Measurements from ENCODE around the gene MYO5C.
"Not testable (repeated sequence)": the region's sequence is repeated elsewhere in the genome, so short reads cannot be mapped to it uniquely, and the experiment has no call there.

The MYO5C gene

DNA sequence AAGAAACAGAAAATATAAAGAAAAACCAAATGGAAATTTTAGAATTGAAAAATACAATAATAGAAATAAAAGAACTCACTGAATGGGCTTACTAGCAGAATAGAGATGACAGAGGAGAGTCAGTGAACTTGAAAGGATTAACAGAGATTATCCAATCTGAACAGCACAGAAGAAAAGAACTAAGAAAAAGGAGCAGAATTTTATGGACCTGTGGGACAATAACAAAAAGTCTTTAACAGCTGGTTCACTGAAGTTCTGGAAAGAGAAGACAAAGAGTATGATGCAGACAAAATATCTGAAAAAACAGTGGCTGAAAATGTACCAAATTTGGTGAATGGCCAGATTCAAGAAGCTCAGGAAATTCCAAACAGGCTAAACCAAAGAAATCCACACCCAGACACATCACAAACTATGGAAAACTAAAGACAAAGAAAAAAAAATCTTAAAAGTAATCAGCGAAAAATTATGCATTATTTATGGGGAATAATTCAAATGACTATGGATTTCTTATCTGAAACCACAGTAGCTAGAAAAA lies 94.7 kb downstream of the MYO5C start:
- no peak for DNase-seq

DNA sequence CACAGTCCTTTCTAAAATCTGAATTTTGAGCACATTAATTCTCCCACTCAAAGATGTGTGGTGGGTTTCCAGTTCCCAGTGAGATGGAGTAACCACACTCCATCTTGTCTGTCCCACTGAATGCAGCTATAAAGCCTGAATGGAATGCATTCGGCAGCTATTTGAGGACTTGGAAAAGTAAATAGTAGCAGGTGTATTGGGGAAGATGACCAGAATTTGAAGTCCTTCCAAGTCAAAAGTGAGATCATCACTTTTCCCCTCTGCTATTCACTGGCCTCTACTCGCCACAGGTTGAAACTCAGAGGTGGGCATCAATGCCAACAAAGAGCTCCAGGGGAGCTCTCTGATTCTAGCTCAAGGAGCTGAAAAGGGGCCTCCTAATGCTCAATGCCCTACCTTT lies 96.3 kb downstream of the MYO5C start:
- DNase-seq, result no peak

DNA sequence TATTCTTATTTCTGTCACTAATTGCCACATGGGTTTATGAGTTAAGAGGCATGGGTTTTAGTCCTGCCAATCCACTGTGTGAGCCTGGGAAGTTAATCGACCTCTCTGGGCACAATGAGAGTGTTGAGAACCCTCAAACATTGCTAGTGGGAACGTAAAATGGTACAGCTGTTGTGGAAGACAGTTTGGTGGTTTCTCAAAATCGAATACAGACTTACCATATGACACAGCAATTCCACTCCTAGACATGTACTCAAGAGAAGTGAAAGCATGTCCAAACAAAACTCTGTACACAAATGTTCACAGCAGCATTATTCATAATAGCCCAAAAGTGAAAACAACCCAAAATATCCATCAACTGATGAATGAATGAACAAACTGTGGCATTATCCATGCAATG lies 98.7 kb downstream of the MYO5C start:
- no peak for DNase-seq

DNA sequence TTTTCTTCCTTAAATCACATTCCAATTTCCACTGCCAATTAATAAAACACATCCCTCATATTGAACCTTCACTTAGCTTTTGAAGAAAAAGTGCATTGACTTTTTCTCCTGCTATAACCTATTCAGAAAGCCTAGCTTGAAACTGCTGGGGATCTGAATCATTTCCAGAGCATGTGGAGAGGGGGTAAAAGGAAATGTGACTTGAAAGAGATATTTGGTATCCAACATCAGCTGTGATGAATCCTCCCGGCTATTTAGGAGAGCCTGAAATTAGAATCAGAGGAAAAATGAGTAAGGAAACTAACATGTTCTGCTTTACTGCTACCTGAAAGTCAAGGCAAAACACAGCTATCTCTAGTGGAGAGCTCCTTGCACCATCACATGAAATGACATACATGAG lies 101.8 kb downstream of the MYO5C start:
- no peak for DNase-seq

DNA sequence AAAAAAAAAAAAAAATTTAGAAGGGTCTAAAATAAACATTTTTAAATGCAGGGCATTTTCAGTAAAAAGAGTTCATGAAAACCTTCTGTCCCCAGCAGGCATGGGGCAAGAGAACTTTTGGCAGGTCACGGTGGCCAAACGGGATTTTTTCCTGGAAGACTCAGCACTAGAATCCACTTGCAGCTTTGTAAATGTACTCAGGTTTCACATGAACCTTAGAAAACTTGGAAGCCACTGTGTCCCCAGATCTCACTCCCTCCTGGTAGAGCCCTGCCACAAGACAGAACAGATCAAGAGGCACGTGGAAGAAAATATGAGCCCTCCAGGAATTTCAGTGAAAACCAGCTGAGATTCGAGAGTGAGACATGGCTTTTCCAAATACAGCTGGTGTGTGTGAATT lies 102.3 kb downstream of the MYO5C start:
- no peak for DNase-seq

DNA sequence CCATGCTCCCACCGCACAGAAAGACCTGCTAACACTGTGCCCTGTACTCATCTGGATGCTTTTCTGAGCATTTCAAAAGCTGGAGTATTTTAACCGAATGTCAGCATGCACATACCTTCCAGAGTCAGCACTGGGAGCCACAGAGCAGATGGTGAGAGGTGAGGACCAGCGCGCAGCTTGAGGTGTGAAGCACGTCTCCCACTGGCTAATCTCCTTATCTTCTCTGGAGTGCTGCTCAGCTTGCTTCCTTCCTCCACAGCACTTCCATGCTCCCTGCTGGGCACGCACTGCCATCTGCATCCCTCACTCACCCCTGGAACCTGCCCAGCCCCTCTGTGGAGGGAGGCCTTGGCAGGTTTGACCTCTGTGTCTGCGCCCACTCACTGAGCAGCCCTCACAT lies 104.4 kb downstream of the MYO5C start, which contains the start of gene GNB5:
Gene GNB5, minus strand, starts transcription at position 186 of the 400 bp plus-strand sequence. CDS start 6,716 bp downstream, outside the sequence.
- DNase-seq, result no peak

DNA sequence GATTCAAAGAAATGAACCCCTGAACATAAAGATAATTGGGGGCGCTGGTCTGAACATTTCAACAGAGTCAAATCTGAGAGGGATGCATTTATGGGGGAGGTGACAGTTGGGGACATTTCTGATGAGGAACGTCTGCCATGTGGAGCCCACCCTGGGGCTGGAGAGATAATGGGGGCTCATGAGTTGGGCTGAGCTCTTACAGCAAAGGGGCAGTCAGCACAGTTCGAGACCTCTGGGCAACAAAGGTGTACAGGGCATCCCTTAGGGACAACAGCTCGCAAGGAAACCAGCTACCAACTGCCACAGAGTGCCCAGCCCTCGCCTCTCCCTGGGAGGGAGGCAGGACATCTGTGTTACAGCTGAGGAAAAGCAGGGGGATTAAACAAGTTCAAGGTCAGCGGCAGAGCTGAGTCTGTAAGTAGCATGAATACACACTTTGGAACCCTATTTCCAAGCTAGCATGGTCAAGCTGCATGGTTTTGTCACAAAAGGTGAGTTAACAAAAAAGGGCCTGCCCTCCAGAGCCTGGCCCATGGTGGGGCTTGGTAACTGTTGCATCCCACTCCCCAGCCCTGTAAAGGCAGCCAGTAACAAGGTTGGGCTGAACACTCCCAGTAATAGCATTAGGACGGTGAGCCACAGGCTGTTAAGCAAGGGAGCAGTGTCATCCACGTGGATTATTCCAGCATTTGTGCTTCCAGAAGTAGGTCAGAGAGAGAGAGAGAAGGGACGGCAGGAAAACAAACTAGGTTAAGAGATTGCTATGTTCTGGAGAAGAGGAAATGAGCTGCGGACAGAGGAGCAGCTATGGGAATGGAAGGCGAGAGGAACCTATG lies 108.7 kb downstream of the MYO5C start:
- no peak for DNase-seq

DNA sequence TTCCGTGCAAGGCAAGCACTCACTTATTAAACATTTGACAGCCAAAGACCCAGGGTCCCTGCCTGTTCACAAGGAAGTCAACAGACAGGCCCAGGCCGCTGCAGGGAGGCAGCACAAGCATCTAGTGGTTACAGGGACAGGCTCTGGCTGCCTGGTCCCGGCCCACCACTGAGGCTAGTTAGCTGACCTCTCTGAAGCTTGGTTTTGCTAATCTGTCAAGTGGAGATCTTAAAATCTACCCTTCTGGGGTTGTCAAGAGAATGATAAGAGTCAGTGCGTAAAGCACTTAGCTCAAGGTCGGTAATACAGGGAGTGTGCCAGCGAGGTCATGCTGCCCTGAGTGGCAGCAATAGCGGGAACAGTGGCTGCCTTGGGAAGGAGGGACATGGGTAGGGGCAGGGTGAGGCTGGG lies 110.4 kb downstream of the MYO5C start:
- no peak for DNase-seq

DNA sequence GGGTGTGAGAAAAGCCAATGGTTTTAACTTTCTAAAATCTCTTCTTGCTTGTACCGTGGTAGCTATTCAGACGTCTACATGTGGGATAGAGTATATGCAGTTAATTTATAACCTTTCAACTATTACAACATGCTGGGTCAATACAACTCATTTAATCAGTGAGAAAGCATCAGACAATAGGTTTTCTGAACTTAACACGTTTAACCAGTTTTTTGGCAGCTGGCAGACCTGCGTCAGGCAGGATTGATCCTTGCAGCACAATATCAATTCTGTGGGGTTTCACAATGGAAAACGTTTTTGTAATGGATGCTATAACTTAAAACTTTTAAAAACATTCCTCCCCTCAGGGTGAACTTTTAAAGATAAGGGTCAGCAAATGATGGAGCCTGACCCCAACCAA lies 110.9 kb downstream of the MYO5C start:
- DNase-seq, result no peak

DNA sequence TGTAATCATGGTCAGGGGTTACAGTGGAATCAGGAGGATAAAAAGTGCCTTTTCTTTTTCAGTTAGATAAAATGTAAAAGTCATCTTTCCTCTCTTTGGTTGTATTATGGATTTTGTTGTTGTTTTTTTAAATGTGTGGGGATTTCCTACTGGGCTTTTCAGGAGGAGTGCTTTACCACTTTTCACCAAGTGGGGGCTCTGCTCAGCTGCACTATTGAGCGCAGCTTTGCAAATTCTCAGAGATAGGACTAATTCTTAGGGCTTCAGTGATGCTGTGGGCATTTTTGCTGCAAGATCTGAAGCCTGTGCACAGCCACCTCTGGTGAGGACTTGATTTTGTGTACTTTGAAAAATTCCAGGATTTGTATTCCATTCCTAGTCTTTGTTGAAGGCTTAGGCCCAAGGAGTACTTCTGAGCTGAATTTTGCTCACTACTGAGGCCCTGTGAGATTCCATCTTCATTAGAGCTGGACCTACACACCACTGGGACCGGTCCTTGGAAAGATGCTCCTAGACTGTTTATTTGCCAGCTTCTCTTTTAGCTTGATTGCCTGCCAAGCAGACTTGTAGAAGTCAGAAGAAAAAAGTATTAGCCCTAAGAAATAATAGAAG lies 111.9 kb downstream of the MYO5C start:
- DNase-seq, result peak; percentile 25

DNA sequence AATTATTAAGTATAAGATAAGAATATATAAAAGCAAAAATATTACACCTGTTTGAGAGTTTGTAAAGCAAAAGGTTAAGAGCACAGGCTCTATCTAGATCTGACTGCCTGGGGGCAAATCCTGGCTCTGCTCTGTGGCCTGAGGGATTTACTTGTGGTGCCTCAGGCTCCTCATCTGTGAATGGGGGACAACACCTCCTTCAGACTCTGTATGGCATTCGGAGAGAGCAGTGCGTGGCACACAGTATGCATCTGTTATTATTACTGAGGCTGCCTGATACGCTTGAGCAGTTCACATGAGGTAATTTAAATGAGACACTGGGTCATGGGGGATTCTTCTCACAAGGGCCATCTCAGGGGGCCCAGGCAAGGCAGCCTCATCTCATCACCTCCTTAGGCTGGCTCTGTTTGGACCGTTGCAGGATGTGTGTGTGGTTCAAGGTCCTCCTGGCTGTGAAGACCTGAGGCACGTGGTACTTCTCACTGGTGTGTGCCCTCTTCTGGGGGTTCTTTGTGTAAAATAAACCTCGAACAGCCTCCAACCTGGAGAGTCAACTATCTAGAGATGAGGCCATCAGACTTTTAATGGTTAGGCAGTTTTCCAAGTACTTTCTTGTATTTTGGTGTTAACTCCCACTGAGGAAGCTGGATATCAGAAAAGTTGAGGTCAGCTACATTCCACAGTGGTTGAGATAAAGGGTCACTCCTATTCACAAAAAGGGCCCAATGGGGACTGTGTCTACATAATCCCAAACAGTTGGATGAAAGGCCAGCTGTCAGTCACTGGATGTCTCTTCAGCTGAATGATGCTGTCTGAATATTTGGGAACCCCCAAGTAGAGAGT lies 113.4 kb downstream of the MYO5C start:
- peak; percentile 6 for DNase-seq

DNA sequence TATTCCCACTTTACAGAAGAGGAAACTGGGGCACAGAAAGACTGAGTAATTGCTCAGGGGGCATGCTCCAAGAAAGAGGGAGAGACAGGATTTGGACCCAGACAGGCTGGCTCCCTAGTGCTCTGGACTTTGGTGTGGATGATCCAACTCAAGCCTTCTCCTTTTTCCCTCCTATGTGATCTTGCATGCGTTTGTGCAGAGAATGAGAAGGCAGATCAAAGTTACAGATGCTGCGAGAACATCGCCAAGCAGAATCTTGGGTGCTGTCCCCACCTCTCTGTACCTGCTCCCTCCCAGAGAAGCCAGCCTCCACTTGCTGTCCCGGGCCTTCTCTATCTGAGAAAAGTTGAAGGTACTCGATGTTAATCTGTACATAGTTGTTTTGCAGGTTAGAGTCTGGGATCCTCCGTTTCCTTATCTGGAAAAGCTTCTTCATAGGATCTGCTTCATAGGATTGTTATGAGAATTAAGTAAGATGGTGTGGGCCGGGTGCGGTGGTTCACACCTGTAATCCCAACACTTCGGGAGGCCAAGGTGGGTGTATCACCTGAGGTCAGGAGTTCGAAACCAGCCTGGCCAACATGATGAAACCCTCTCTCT lies 114.7 kb downstream of the MYO5C start:
- no peak for DNase-seq

DNA sequence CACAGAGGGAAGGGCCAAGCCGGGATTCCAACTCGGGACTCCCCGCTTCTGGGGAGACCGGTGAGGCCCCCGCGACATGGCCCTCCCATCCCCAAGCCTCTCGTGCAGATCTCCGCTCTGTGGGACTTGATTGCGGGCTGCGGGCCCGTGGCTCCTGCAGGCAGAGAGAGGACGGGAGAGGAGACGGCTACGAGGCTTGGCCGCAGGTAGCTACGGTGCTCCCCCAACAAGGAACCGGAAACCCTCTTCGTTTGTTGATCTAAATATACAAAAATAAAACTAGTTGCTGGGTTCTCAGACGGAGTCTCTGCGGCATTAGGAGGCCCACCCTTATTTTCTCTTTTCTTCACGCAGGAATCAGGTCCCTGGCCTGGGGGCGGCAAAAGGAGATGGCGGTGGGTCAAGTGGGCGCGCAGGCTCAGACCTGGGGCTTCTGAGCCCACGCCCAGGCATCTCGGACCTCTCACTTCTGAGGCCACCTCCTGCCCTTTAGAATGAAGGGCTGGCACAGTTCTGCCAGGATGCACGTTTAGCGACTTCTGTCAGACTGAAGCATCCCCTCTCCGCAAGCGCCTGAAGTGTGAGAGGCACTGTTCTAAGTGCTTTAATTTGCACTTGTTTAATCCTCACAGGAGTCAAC lies 115.3 kb downstream of the MYO5C start:
- no peak for DNase-seq

DNA sequence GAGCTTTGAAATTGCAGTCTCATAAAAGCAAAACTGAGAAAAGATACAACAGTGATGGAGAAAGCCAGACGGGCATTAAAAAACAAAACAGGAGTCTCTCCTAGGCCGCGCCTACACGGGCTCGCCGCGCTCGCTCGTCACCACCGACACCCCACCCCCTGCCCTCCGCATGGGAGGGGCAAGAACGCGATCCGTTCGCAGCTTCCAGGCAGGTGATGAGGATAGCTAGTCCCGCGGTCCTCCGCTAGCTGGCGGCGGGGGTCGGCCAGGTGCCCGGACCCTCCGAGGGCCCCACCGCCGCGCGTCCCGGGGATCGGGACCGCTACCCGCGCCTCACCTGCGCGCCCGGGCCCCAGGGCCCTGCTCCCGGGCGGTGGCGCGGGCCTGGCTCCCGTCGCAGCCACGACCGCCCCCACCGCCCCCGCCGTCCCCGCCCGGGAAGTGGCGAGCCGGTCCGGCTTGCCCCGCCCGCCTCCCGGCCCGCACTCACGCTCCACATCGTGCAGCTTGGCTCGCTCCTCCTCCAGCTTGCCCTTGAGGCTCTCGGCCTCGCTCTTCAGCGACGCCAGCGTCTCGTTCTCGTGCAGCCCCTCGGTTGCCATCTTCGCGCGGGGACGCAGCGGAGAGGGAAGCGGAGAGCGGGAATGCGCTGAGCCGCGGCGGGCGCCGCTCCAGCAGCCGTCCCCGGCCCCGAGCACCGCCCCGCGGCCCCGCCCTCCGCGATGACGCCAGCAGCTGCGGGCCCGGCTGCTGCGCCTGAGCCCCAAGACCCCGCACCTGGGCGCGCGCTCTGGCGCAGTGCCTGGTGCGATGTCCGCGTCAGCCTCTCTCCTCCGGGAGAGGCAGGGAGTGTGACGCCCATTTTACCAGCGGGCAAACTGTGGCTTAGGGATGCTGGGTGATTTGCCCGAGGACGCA lies 116.1 kb downstream of the MYO5C start:
- peak; percentile 4 for DNase-seq

DNA sequence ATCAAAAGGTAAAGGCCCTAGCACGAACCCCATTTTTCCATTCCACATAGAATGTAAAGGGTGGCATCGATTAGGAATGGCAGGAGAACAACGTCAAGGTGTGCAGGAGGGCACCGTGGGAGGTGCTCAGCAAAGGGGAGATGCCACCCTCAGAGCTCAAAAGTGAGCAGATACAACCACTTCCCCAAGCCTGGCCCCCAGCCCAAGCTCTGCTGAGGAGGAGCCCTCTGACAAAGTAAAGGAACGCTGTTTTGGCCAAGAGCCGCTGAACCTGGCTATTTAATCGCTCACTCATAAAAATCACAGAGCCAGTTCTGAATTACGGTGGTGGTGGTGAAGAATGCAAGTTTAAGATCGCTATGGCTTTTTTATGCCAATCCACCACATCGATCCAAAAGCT lies 116.8 kb downstream of the MYO5C start:
- DNase-seq, result no peak

DNA sequence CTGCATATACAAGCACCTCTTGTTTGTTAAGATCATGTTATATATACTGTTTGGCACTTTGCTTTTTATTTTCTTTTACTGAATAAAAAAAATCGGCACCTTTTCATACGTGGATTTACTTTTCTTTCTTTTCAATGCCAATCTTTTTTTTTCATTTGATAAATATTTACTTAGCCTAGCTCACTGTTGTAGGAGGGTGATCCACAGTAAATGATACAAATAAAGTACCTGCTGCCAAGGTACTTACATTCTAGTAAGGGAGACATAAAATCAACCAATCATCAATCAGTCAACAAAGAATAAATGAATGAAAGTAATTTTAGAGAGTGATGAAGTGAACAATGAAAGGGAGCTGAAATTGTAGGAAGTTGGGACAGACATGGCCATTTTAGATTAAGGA lies 122.7 kb downstream of the MYO5C start:
- DNase-seq, result no peak

DNA sequence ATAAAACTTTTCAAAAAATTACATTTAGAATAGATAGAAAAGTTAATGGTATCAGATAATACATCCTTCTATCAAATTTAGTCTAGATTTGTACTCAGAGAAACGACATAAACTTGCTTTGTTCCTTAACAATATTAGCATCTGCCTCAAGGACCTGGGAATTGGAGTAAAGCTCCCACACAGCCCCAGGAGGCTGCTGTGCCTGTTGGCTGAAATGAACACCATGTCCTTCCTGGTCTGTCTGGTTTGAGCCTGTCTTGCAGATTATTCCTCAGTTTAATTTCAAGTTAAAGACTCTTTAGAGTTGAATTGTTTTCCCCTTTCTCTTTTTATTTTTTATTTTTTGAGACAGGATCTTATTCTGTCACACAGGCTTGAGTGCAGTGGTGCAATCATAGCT lies 123.8 kb downstream of the MYO5C start:
- DNase-seq, result no peak

DNA sequence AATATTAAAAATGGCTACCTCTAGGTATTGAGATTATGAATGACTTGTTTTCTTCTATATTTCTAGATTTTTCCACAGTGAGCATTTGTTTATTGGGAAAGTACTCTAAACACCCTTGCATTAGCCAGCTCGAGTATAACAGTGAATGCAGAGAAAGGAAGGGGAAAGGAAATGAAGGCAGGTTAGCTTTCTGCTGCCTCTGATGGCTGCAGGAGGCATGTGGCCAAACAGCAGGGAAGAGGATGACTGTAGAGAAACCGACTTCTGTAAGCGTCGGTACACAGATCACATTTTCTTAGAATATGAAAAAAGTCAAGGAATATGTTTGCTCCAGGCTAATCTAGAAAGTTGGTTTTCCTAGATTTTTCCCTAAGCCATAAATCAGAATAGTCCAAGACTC lies 124.2 kb downstream of the MYO5C start:
- peak; percentile 49 for DNase-seq

DNA sequence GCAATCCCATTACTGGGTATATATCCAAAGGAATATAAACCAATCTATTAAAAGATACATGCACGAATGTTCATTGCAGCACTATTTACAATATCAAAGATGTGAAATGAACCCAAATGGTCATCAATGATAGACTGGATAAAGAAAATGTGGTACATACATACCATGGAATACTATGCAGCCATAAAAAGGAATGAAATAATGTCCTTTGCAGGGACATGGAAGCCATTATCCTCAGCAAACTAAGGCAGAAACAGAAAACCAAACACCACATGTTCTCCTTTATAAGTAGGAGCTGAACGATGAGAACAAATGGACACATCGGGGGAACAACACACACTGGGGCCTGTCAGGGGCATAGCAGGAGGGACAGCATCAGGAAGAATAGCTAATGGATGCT lies 125.4 kb downstream of the MYO5C start:
- DNase-seq, result not testable (repeated sequence)

DNA sequence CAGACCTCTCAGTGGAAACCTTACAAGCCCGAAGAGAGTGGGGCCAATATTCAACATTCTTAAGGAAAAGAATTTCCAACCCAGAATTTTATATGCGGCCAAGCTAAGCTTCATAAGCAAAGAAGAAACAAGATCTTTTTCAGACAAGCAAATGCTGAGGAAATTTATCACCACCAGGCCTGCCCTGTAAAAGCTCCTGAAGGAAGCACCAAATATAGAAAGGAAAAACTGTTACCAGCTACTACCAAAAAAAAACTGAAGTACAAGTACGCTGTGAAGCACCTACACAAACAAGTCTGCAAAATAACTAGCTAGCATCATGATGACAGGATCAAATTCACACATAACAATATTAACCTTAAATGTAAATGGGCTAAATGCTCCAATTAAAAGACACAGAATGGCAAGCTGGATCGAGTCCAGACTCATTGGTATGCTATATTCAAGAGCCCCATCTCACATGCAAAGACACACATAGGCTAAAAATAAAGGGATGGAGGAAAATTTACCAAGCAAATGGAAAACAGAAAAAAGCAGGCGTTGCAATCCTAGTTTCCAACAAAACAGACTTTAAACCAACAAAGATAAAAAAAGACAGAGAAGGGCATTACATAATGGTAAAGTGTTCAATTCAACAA lies 130.0 kb downstream of the MYO5C start:
- not testable (repeated sequence) for DNase-seq

Data from OCI-M1 (cell line).